ENCODE measurements around the gene IGFBP5.
A peak's percentile ranks its signal among the peaks of the same experiment; 100 is the strongest.

Gene IGFBP5

DNA sequence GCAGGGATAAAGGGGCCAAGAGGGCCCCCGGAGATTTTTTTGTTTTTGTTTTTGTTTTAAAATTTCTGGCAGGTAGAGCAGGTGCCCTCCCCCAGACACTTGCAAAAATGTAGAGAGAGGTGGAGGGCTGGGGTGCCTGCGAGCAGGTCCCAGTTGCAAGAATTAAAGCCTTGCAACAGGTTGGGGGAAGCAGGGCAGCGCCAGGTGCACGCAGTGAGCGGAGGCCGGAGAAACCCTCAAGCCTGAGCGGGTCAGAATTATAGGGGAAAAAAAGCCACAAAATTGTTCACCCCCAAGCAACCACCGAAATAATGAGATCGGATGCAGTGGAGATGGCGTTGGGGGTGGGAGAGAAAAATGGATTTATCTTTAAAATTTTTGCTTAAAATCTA, 527 bp downstream of the IGFBP5 start:
- H3K27ac ChIP-seq = peak overlapping the region; percentile 89 to 95
- no peak for DNase-seq (ENCODE audit: low spot score)
- peak overlapping the region; percentile 77 for H3K4me3 ChIP-seq
- TF ChIP-seq, protein P1, sequence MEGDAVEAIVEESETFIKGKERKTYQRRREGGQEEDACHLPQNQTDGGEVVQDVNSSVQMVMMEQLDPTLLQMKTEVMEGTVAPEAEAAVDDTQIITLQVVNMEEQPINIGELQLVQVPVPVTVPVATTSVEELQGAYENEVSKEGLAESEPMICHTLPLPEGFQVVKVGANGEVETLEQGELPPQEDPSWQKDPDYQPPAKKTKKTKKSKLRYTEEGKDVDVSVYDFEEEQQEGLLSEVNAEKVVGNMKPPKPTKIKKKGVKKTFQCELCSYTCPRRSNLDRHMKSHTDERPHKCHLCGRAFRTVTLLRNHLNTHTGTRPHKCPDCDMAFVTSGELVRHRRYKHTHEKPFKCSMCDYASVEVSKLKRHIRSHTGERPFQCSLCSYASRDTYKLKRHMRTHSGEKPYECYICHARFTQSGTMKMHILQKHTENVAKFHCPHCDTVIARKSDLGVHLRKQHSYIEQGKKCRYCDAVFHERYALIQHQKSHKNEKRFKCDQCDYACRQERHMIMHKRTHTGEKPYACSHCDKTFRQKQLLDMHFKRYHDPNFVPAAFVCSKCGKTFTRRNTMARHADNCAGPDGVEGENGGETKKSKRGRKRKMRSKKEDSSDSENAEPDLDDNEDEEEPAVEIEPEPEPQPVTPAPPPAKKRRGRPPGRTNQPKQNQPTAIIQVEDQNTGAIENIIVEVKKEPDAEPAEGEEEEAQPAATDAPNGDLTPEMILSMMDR (IDR thresholded peaks at IDR 0.05) = no peak

DNA sequence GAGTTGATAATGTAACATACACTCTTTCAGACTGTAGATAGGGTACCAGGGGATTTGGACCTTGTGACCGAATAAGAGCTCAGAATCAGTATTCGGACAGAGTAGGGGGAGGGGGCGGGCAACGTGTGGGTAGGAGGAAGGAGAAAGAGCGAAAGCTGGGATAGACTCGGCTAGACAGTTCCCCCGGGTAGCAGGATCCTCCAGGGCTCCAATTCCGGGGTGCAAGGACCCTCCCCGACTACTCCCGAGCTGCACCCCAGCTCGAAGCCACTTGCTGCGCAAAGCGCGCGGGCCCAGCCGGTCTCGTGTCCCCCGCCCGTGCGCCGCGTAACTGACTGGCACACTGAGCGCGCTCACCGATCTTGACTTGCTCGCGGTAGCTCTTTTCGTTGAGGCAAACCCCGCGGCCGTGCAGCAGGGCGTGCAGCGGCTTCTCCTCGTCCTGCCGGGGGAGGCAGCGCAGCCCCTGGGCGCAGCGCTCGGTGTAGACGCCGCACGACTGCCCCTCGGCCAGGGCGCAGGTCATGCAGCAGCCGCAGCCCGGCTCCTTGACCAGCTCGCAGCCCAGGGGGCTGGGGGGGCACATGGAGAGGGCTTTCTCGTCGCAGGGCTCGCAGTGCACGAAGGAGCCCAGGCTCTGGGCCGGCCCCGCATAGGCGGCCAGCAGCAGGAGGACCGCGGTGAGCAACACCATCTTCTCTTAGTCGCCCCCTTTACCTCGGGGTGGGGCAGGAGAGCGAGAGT, 1.1 kb downstream of the IGFBP5 start:
- peak overlapping the region; percentile 77 for H3K4me3 ChIP-seq
- H3K27ac ChIP-seq = peak overlapping the region; percentile 89 to 95
- TF ChIP-seq, protein P1 (IDR thresholded peaks at IDR 0.05) = no peak
- DNase-seq (ENCODE audit: low spot score) = peak; percentile 85

DNA sequence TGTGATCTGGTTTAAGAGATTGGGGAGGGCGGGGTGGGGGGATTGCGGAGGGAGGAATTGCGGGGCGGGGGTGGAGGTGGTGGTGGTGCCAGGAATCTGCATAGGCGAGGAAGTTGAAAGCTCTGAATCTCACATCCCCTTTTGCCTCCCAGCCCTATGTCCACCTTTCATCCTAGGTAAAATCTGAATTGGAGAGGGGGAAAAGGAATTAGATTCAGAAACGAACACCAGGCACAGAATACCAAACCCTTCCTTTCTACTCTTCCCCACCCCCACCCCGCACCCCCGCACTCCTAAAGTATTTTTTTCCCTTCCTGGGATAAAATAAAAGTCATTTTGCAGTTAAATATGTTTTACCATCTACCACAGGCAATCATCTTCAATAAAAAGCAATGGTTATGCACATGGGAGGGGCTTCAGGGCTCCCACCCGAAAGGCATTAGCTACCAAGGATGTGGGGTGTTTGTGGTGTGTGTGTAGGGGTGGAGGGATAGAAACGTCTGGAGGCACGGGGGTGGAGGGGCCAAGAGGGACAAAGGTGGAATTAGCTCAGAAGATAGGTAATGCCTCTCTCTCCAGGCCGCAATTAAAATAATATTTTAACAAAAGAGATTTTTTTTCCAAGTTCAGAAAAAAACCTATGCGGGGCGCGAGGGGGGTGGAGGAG, 1.8 kb downstream of the IGFBP5 start:
- H3K4me3 ChIP-seq = peak overlapping the region; percentile 77
- peak overlapping the region; percentile 89 to 95 for H3K27ac ChIP-seq
- no peak for DNase-seq (ENCODE audit: low spot score)
- TF ChIP-seq, protein P1 (IDR thresholded peaks at IDR 0.05) = no peak

DNA sequence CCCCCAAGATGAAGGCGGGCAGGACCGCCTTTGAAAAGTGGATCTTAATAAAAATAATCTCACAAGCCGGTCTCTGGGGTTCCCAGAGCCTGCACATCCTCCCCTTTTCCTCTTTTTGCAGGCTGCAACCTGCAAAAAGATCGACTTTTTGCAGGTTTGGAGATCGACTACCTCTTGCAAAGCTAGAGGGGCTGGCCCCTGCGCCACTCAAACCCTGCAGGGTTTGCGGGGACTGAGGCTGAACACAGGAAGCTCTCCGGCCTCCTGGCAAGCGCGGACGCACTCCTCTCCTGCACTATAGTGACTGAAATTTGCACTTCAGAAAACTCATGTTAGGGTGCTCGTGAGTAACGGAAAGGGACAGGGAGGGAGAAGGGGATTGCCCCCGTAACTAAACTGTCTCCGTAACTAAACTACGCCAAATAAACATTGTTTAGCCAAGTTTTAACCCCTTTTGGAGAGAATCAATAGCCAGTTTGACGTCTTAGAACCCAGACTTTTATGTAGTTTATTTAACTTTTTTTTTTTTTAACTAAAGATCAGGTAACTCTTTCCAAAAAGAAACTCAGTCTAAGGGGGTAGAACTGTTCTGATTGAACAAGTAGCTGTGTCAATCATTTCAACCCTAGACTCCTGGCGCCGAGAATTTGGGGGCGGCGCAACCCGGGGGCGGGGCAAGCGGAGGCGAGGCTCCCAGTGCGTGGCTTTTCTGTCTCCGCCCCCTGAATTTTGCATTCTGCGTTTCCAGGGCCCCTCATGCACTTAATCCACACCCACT, 2.5 kb downstream of the IGFBP5 start:
- Histone ChIP-seq H3K27ac (peak overlapping the region; percentile 89 to 96), H3K4me3 (peak overlapping the region; percentile 77)
- TF ChIP-seq, protein P1 (IDR thresholded peaks at IDR 0.05) = no peak
- DNase-seq (ENCODE audit: low spot score) = peak; percentile 93

DNA sequence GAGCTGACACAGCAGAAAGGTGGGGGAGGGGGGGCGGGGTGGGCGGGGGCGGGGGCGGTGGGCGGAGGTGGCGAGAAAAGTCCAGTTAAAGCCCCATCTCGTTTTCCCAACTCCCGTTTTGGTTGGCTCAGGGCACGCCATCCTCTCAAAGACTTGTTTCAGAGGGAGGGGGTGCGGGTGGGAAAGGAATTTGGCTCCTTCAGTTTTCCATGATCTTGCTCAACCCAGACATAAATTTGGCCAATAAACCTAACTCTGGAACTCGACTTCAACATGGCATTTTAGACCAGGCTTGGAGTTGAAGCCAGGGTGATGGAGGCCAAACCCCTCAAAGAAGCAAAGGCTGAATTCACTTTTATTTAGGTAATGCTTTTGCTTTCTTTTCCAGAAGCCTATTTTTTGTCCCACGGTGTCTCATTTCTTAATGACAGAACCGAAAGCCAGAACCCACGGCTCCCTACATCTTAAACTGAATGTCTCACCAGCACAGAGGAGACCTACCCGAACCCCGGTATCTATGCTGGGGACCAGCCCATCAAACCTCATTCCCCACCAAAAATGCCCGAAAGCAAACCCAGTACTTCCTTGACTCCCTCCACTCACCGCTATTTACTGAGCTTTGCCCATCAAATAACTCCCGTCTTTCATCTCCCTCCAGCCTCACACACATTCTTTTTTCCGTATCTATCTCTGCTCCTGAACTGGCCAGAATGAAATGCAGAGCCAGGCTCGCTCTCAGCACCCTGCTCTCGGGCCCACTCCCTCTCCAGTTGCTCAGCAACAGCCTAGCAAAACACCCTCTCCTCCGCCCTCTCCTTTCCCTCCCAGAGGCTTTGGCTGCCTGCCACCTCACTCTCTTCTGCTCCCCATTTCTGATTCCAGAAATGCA, 4.3 kb downstream of the IGFBP5 start:
- peak; percentile 94 for DNase-seq (ENCODE audit: low spot score)
- H3K4me3 ChIP-seq = peak overlapping the region; percentile 77
- TF ChIP-seq, protein P1 (IDR thresholded peaks at IDR 0.05) = no peak
- H3K27ac ChIP-seq = peak overlapping the region; percentile 89 to 96

DNA sequence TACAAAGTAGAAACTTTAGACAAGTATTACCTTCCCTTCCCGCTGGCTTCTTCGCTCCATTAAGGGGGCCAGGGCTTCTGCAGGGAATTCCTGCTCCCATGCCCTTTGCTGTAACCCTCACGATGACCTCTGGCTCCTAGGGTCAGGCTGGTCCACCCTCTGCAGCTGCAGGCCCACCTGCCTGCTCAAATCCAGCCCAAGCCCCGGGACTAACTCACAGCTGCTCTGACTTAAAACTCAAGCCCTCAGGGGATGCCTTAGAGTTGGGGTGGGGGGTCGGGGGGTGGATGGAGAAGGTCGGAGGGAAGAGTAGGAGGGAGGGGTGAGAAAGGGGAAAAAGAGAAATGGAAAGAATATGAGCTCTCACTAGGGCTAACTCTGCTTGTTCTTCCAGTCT, 4.9 kb downstream of the IGFBP5 start:
- DNase-seq (ENCODE audit: low spot score) = no peak
- H3K27ac ChIP-seq = peak overlapping the region; percentile 58 to 96
- H3K4me3 ChIP-seq = peak overlapping the region; percentile 77
- TF ChIP-seq, protein P1 (IDR thresholded peaks at IDR 0.05) = no peak
